ENCODE data around the gene KRT24.

The KRT24 gene

DNA sequence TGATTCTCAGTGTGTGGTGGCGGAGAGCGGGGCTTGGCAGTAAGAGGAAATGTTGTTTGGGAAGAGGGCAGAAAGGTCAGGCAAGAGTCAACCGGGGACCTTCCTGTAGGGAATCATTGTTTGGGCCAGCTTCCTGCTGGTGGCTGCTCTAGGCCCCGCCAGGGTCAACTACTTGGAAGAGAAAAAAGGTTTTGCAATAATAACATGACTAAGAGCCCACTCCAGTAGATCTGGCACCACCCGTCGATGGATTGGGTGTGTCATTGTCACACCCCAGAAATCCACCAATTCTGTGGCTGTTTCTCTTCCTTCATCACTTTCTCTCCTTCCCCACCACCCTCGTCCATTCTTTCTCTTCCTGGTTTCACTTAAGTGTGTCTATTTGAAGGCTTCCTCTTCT, 4.2 kb upstream of the KRT24 start:
- TF ChIP-seq CTCF (IDR thresholded peaks at IDR 0.05) = no peak

- TF ChIP-seq CTCF (IDR thresholded peaks at IDR 0.05) = no peak
These were observed 2.0 kb upstream of the KRT24 start for GRCh38 chr17:40705584-40705983.

DNA sequence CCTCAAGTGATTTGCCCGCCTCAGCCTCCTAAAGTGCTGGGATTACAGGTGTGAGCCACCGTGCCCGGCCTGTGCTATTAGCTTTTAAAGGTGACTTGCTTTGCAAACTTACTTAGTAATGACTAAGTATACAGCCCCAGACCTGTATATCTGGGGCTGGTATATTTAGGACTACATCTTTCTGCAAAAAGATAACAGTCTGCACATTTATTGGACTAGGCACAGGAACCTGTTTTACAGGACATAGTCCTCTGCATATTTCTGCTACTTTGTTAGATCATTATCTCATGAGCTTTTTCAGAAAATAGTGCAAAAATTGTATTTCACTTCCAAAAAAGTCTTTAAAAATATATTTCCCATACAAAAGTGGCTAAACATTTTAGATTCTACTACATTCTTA, 1.3 kb downstream of the KRT24 start:
- TF ChIP-seq CTCF (IDR thresholded peaks at IDR 0.05) = no peak

- TF ChIP-seq CTCF (IDR thresholded peaks at IDR 0.05) = no peak
These were observed 3.7 kb downstream of the KRT24 start for GRCh38 chr17:40699853-40700252.

DNA sequence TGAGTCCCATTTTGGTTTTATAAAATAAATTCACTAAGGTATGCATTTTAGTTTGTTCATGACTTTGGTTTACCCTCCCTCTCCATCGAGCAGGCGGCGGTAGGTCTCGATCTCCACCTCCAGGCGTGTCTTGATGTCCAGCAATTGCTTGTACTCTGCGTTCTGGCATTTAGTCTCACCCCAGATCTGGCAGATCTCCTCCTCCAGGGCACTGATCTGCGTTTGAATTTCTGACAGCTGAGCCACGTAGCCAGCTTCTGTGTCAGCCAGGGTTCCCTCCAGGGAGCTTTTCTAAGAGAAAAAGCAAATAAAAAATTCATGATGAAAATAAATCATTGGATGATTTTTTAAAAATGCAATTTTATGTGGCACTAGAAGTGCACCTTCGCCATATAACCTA, 4.2 kb downstream of the KRT24 start:
- no peak for TF ChIP-seq CTCF (IDR thresholded peaks at IDR 0.05)

GRCh38 chr17:40697297-40697696, 6.3 kb downstream of the KRT24 start:
- no peak for TF ChIP-seq CTCF (IDR thresholded peaks at IDR 0.05)

DNA sequence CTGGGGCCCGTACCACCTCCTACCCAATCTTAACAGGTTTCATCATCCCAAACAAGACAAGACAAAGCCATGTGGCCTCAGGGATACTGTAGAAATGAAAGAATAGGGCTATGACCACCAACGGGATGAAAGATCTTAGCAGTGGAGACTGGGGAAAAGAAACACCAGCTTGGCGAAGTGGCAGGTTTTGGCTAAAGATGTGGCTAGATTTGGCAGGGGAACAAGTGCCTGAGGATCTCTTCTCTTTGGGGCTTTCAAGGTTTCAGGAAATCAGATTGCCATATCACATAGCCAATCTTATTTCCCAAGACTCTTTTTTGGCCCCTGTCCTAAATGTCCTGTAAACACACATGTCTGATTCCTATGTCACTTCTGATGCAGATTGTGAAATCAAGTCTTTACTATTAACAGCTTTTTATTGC, 6.9 kb downstream of the KRT24 start:
- TF ChIP-seq CTCF (IDR thresholded peaks at IDR 0.05) = no peak

- TF ChIP-seq CTCF (IDR thresholded peaks at IDR 0.05) = no peak
These were observed 7.6 kb downstream of the KRT24 start for GRCh38 chr17:40695874-40696472.

All from LNCAP (cell line).